22Rv1 (cell line): ENCODE data around the gene RFPL3.
"Not testable (repeated sequence)": the region's sequence is repeated elsewhere in the genome, so short reads cannot be mapped to it uniquely, and the experiment has no call there.

Experiments used
- H3K27ac ChIP-seq: fragments of 450-650 bp; 2 replicates; pipeline ENCODE4 v1.5.1; 2017
- ZFX ChIP-seq: fragments of 450-650 bp; IDR thresholded peaks from 2 replicates; pipeline ENCODE4 v1.6.1; 2017; ENCODE audit warnings: antibody characterized with exemption, borderline replicate concordance
- TF ChIP-seq, protein P1 (sequence below): fragments of 450-650 bp; IDR thresholded peaks from 2 replicates; pipeline ENCODE4 v1.5.1; 2017; ENCODE audit warnings: mild to moderate bottlenecking

RFPL3 gene

GRCh38 chr22:32336121-32336603 lies 21.5 kb upstream of the RFPL3 start:
- TF ChIP-seq, protein P1, sequence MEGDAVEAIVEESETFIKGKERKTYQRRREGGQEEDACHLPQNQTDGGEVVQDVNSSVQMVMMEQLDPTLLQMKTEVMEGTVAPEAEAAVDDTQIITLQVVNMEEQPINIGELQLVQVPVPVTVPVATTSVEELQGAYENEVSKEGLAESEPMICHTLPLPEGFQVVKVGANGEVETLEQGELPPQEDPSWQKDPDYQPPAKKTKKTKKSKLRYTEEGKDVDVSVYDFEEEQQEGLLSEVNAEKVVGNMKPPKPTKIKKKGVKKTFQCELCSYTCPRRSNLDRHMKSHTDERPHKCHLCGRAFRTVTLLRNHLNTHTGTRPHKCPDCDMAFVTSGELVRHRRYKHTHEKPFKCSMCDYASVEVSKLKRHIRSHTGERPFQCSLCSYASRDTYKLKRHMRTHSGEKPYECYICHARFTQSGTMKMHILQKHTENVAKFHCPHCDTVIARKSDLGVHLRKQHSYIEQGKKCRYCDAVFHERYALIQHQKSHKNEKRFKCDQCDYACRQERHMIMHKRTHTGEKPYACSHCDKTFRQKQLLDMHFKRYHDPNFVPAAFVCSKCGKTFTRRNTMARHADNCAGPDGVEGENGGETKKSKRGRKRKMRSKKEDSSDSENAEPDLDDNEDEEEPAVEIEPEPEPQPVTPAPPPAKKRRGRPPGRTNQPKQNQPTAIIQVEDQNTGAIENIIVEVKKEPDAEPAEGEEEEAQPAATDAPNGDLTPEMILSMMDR: no peak
- no peak for TF ChIP-seq ZFX

DNA sequence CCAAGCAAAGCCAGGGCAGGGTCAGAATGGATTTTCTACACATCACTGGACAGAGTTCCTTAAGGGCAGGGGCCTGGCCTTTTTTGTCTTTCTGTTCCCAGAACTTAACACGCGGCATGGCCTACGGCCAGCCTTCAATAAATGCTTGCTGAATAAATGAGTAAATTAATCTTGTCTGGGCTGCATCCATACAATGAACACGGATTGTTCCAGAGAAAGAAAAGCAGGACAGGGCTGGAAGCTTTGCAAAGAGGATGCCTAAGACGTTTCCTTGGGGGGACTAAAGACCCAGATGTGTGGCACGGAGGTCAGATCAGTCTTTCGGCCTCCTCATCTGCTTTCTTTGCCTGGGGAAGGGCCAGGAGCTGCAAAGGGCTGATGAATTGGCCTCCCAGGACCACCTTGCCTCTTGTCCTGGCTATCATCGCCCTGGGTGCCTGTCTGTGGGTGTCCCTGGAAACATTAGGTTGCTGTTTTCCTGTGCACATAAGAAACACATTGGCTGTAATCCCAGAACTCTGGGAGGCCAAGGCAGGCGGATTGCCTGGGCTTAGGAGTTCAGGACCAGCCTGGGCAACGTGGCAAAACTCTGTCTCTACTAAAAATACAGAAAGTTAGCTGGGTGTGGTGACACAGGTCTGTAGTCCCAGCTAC lies 20.8 kb upstream of the RFPL3 start:
- H3K27ac ChIP-seq: no peak overlapping the region
- TF ChIP-seq, protein P1: no peak
- TF ChIP-seq ZFX: no peak

More at GRCh38 chr22:32336121-32336603, 21.5 kb upstream of the RFPL3 start:
- no peak overlapping the region for H3K27ac ChIP-seq

DNA sequence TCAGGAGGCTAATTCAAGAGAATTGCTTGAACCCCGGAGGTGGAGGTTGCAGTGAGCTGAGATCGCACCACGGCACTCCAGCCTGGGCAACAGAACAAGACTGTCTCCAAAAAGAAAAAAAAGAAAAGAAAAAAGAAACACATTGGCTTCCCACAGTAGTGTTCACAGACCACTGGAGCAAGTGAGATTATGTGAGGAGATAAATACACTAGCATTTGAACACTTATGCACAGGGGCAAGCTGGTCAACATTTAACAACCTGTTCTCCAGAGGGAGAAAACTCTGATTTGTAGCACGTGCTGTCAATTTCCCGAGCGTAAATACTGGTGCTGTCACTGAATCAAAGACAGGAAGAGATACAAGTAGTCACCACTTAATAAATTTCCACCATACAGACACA lies 20.2 kb upstream of the RFPL3 start:
- H3K27ac ChIP-seq: not testable (repeated sequence)

DNA sequence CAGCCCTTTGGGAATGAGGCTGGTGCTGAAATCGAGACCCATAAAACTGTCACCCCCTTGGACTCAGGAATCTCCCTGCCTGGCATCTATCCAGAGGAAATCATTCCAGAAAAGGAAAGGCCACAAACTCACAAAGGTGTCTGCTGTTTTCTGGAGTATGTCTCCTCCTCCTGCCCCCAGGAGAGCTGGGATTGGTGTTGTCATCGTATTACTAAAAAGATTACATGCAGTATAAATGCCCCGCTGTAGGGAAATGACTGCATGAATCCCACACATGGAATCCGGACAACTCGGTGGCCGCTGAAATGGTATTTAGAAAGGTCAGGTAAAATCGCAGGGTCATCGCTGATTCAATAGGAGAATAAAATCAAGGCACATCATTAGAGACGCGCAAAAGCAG lies 18.9 kb upstream of the RFPL3 start:
- TF ChIP-seq, protein P1: no peak
- TF ChIP-seq ZFX: no peak

GRCh38 chr22:32339190-32340012 lies 18.3 kb upstream of the RFPL3 start:
- no peak overlapping the region for H3K27ac ChIP-seq
- TF ChIP-seq ZFX: no peak
- TF ChIP-seq, protein P1: no peak

More for the DNA sequence above, 18.9 kb upstream of the RFPL3 start:
- H3K27ac ChIP-seq: no peak overlapping the region

DNA sequence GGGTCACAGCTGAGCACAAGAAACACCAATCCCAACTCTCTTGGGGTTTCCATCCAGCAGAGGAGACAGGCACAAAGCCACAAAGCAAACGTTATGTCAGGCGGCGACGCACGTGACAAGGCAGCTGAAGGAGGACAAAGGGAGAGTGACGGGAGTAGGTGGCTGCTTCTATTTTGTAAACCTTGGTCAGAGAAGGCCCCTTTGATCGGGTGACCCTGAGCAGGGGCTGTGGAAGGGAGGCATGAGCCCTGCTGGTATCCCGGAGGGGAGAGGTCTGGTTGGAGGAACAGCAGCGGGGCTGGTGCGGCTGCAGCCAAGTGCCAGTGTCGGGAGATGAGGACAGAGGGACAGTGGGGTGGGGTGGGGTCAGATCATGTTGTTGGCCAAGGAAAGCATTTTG lies 17.3 kb upstream of the RFPL3 start:
- H3K27ac ChIP-seq: no peak overlapping the region
- no peak for TF ChIP-seq ZFX
- TF ChIP-seq, protein P1: no peak

DNA sequence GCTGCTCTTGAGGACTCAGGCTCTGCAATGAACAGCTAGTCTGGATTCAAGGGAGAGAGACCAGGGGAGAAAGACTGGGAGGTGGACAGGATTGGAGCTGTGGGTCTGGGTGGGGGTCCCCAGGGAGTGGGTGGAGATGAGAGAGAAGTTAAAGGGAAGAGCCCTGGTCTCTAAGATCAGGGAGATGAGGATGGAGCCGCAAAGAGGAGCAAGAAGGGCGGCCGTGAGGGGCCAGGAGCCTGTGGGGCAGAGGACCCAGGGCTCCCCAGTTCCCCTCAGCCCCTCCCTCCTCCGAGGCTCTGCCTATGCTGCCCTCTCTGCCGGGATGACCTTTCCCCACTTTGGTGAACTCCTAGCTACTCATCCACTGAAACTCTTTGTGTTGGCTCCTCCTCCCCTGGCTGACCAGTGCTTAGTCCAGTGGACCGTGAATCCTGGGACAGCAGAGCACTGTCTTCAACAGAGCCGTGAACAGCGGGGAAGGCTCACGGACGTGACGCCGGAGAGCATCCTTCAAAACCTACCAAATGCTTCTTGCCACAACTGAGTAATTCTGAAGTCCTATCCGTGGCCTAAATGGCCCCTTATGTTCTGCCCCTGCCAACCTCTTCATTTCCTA lies 16.4 kb upstream of the RFPL3 start:
- no peak overlapping the region for H3K27ac ChIP-seq
- TF ChIP-seq, protein P1: no peak
- no peak for TF ChIP-seq ZFX
